DOHH2 (cell line): ENCODE measurements around the gene COPG1.

Experiments
- CTCF ChIP-seq: fragments of 200-600 bp; sonication (generic); IDR thresholded peaks from one replicate; pipeline ENCODE4 v1.5.1; 2014; ENCODE audit warnings: antibody characterized with exemption, mild to moderate bottlenecking, low read depth, low read length; ENCODE audit not compliant: poor library complexity, severe bottlenecking
- EZH2phosphoT487 ChIP-seq: fragments of 200-600 bp; sonication (generic); IDR thresholded peaks from 2 replicates; pipeline ENCODE4 v1.6.1; 2017; ENCODE audit warnings: borderline replicate concordance, mild to moderate bottlenecking, antibody characterized with exemption, low read length, moderate library complexity, mixed read lengths

GRCh38 chr3:129295286-129295685 is 45.9 kb downstream of the COPG1 start:
- TF ChIP-seq CTCF (no peak), EZH2phosphoT487 (no peak)
